ENCODE measurements around the gene ZNF829.

The ZNF829 gene

GRCh38 chr19:36915992-36916830 is at the start of gene ZNF829, which contains the start of gene ZNF568:
TSS of gene ZNF829 (minus strand) at chr19:36916291. CDS start at chr19:36915167, 1,124 bp downstream.
TSS of gene ZNF568 (plus strand) at chr19:36916332. CDS start at chr19:36922771, 6,439 bp downstream.
- peak; percentile 87 for DNase-seq

GRCh38 chr19:36963280-36963679 is 47.2 kb upstream of the ZNF829 start:
- DNase-seq, result no peak

GRCh38 chr19:36962346-36962745 is 46.3 kb upstream of the ZNF829 start:
- no peak for DNase-seq

- DNase-seq, result no peak
These were observed 34.4 kb upstream of the ZNF829 start for GRCh38 chr19:36950335-36951119.

GRCh38 chr19:36939153-36939552 is 23.1 kb upstream of the ZNF829 start:
- no peak for DNase-seq

DNA sequence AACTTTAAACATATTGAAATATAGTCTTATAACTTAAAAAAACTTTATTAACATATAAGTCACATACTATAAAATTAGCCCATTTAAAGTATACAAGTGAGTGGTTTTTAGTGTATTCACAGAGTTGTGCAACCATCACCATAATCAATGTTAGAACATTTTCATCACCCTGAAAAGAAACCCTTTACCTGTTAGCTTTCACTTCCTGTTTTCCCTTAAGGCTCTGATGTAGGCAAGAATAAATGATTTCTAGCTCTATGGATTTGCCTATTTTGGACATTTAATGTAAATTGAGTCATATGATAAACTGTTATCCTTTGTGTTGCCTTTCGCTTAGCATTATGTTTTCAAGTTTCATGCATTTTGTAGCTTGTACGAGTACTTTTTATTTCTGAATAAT is 15.6 kb upstream of the ZNF829 start:
- no peak for DNase-seq

DNA sequence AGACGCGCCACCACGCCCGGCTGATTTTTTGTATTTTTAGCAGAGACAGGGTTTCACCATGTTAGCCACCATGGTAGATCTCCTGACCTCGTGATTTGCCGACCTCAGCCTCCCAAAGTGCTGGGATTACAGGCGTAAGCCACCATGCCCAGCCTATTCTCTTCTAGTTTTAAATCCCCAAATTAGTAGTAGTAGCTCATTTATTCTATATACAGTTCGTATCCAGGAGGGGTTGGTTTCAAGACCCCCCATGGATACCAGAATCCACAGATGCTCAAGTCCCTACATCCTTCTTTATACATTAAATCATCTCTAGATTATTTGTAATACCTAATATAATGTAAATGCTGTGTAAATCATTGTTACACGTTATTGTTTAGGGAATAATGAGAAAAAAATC is 2.0 kb upstream of the ZNF829 start:
- DNase-seq, result no peak

GRCh38 chr19:36916991-36917390 is 900 bp upstream of the ZNF829 start:
- no peak for DNase-seq

GRCh38 chr19:36898422-36898821 is 17.7 kb downstream of the ZNF829 start:
- no peak for DNase-seq

DNA sequence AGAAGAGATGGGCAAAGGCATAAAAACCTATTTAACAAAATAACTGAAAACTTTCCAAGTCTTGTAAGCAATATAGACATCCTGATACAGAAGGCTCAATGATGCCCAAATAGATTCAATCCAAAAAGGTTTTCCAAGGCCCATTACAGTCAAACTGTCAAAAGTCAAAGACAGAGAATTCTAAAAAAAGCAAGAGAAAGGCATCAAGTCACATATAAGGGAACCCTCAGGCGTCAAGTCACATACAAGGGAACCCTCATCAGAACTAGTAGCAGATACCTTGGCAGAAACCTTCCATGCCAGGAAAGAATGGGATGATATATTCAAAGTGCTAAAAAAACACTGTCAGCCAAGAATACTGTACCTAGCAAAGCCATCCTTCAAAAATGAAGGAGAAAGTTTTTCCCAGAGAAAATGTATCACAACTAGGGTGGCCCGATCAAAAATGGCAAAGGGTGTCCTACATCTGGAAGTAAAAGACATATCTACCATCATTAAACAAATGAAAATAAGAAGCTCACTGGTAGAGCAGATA is 21.2 kb downstream of the ZNF829 start:
- no peak for DNase-seq

DNA sequence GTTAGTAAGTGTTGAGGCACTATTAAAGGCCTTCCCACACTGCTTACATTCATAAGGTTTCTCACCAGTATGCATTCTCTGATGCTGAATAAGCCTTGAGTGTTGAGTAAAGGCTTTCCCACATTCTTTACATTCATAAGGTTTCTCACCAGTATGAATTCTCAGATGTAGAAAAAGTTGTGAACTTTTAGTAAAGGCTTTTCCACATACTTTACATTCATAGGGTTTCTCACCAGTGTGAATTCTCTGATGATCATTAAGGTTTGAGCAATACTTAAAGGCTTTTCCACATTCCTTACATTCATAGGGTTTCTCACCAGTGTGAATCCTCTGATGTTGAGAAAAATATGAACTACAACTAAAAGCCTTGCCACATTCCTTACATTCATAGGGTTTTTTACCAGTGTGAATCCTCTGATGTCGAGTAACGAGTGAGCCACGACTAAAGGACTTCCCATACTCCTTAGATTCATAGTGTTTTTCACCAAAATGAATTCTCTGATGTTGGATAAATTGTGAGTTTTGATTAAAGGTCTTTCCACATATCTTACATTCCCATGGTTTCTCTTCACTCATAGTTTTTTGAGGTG is 24.2 kb downstream of the ZNF829 start:
- no peak for DNase-seq

- no peak for DNase-seq
These were observed 38.8 kb downstream of the ZNF829 start for GRCh38 chr19:36876993-36877938.

- no peak for DNase-seq
These were observed 64.2 kb downstream of the ZNF829 start for GRCh38 chr19:36851898-36852297.

- DNase-seq, result peak; percentile 76
These were observed 65.3 kb downstream of the ZNF829 start, which contains the start of gene ZNF345 for GRCh38 chr19:36850559-36851442. TSS of gene ZNF345 (plus strand) at chr19:36850876. CDS start at chr19:36876831, 25,955 bp downstream.

- peak; percentile 85 for DNase-seq
These were observed 66.2 kb downstream of the ZNF829 start for GRCh38 chr19:36849701-36850558.

- no peak for DNase-seq
These were observed 68.1 kb downstream of the ZNF829 start for GRCh38 chr19:36847968-36848367.

- DNase-seq, result no peak
These were observed 77.2 kb downstream of the ZNF829 start for GRCh38 chr19:36838784-36839324.
